Activated naive CD4-positive, alpha-beta T cell treated with anti-CD3 and anti-CD28 coated beads, Interleukin-2, amount 50 U/mL, for 16 hours (primary cell): Measurements from ENCODE around the gene MPDZ.

ENCODE experiments used
- DNase-seq: peaks from one replicate; pipeline ENCODE4 v3.0.0-alpha.2; 2020

The MPDZ gene, protein sequence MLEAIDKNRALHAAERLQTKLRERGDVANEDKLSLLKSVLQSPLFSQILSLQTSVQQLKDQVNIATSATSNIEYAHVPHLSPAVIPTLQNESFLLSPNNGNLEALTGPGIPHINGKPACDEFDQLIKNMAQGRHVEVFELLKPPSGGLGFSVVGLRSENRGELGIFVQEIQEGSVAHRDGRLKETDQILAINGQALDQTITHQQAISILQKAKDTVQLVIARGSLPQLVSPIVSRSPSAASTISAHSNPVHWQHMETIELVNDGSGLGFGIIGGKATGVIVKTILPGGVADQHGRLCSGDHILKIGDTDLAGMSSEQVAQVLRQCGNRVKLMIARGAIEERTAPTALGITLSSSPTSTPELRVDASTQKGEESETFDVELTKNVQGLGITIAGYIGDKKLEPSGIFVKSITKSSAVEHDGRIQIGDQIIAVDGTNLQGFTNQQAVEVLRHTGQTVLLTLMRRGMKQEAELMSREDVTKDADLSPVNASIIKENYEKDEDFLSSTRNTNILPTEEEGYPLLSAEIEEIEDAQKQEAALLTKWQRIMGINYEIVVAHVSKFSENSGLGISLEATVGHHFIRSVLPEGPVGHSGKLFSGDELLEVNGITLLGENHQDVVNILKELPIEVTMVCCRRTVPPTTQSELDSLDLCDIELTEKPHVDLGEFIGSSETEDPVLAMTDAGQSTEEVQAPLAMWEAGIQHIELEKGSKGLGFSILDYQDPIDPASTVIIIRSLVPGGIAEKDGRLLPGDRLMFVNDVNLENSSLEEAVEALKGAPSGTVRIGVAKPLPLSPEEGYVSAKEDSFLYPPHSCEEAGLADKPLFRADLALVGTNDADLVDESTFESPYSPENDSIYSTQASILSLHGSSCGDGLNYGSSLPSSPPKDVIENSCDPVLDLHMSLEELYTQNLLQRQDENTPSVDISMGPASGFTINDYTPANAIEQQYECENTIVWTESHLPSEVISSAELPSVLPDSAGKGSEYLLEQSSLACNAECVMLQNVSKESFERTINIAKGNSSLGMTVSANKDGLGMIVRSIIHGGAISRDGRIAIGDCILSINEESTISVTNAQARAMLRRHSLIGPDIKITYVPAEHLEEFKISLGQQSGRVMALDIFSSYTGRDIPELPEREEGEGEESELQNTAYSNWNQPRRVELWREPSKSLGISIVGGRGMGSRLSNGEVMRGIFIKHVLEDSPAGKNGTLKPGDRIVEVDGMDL (N-terminal part only)

DNA sequence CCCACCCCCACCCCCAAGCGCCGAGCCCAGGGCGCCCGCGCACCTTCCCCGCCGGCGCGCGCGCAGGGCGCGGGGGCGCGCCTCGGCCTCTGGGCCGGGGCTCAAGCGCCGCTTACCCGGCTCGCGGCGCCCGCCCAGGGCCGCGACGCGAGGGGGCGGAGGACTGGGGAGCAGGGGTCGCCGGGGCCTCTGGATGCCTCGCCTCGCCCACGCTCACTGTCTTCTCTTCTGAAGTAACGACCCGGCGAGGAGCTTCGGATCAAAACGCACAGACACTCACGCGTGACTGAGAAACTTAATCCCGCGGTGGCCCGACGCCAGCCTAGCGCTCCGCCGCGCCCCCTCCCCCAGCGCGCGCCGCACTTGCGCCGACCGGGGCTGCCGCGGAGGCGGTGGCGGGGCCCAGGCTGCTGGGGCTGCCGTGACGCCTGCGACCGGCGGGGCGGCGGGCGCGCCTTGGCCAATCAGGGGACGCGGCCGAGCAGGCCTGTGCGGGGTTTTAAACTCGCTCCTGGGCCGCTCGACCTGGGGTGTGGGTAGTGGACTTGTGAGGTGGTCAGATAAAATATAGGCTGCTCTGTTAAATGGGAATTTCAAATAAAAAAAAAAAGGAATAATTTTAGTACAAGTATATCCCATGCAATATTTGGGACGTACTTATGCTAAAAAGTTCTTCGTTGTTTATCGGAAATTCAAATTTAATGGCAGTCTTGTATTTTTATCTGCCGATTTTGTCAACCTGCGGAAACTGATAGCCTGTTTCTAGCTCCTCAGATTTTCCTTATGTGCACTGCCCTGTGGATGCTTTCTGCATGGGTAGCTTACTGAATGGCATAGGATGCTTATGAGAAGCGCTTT lies at the start of gene MPDZ:
Gene MPDZ, minus strand, starts transcription at position 409 of the 858 bp plus-strand sequence. CDS start 29,377 bp downstream, outside the sequence.
- DNase-seq = no peak

DNA sequence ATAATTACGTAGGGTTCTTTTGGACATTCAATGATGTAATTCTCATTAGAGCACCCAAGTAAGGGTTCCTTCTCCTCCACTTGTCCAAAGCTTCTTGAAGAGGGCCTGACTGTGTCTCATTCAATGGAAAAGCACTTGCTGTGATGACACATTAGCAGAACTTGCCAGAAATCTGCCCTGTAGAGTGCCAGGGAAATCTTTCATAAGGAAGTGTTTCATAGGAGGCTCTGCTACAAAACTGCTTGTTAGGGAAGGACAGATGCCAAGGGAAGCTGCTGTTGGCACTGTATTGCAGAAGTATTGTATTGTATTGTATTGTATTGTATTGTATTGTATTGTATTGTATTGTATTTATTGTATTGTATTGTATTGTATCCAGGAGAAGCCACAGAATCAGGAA lies 45.5 kb upstream of the MPDZ start:
- DNase-seq = no peak

DNA sequence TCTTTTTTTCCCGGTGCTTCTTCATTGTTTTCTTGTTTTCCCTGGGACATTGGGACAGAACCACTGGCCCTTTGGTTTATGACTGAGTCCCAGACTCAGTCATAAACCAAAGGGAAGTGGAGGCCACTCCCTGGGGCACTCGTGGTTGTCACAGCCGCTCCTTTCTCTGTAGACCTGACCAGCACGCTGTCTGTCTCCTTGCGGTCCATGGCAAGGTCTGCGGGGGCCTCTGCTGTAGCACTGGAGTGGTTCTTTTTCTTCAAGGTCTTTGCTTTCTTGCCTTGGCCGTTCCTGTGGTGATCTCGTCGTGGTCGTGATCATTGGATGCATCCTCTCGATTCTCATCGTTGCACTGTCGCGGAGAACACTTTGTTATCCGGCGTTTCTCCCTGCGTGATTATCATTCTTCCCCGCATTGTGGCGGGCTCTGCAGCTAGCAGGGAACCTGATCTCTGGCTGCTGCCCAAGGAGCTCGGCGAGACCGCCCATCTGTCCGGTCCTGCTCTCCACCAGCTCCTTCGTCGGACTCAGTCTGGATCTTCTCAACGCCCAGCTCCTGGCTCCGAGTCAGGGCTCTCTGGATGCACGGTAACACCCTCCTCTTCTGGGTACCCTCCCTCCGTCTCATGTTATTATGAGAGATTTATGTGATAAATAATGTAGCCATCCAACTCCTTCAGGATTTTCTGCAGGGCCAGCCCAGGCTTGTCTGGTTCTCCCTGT lies 43.5 kb upstream of the MPDZ start:
- DNase-seq = no peak

DNA sequence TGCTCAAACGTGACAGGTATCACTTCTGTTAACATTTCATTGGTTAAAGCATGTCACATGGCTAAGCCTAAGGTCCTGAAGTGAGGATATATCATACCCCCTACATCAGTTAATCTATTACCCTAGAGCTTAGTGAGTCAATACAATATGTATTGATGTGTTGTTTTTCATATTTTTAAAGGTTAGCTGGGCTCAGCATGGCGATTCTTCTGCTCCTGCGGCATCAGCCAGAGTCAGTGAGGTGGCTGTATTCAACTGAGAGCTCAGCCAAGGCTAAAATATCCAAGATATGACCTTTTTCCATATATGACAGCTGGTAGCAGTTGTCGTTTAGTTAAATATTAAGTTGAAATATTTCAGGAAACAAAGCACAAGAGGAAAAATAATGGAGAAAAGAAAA lies 38.5 kb upstream of the MPDZ start:
- DNase-seq = no peak

DNA sequence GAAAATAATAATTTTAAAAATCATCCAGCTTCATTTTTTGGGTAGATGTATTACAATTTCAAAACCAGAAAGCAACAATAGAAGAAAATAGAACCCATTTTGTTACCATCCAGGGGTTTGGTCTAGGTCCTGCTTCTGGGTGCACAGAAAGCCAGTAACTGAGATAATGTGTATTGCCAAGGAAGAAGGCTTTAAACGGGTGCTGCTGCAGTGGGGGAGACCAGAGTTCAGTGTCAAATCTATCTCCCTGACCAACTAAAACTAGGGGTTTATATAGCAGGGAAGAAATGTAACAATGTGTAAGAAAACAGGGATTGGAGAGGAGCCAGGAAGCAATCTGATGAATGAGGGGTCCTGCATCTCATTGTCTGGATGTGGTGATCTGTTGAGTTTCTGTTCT lies 17.5 kb upstream of the MPDZ start:
- no peak for DNase-seq

DNA sequence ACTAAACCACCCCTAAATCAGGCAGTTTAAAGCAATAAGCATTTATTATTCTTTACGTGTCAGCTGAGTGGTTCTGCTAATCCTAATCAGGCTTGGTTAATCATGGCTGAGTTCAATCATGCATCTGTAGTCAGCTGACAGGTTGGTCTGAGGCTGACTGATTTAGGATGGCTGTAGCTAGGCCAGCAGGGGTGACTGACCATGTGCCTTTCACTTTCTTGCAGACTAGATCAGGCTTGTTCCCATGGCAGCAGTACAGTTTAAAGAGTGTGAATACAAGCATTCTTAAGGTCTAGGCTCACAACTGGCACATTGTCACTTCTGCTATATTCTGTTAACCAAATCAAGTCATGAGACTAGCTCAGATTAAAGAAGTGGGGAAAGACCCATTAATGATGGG lies 16.1 kb upstream of the MPDZ start:
- DNase-seq = no peak

DNA sequence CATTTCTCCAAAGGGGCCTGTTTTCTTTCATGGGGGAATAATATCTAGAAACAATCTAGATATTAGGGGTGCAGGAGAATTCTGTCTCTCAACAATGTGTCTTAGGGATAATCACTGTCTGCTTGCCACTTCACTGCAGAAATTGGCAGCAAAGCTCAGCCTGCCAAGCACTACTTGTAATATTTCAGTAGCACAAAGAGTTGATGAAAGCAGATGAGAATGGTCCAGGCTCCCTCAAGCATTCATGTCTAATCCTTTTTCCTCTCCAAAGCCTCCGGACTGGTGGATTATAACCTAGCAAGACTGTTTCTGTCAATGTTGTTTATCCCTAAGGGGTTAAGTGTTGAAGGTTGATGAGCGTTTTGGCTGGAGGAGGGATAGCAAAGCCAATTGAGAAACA lies 13.3 kb upstream of the MPDZ start:
- no peak for DNase-seq

DNA sequence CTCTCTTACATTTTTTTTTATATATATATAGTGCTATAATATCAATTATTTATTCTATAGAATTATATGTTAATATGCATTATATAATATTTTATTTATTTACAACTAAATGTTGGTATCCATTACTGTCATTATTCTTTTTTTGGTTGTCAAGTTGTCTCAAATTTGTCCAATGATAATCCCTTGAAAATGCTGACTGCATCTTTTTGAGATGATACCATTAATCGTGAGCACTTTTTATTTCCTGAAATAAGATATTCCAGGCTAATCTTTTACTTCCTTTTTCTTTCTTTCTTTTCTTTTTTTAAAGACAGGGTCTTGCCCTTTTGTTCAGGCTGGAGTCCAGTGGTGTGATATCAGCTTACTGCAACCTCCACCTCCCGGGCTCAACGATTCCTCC lies 12.7 kb upstream of the MPDZ start:
- DNase-seq = no peak

DNA sequence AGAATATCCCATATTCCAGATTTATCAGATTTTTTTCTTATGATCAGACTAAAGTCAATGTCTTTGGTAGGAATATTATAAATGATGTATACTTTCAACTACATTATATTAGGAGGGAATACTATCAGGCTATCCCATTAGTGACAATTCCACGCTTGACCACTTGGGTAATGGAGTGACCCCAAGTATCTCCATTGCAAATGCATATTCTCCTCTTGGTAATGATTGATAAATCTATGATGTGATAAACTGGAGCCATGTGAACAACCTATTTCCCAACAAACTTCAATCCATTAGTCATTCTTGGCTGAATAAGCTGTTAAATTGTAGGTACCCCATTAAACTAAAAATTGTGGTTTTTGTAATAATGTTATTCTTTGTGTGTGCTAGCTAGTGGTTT lies 12.2 kb upstream of the MPDZ start:
- DNase-seq = no peak

DNA sequence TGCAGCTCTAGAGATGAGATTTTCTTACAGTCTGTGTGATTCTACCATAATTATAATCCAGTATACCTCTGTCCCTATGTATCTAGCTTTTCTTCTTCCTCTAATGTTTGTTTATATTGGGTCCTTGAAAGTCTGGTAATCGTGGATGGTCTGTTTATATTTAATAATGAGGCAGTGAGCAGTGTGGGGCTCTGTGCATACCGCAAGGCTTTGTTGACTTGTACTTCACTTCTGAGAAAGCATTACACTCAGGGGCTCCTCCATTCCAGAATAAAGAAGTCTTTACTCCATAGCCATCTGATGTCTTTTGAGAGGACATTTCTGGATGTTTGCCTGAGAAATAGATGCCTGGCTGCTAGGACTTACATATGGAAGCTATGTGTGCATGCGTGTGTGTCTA lies 4.5 kb upstream of the MPDZ start:
- DNase-seq = no peak

DNA sequence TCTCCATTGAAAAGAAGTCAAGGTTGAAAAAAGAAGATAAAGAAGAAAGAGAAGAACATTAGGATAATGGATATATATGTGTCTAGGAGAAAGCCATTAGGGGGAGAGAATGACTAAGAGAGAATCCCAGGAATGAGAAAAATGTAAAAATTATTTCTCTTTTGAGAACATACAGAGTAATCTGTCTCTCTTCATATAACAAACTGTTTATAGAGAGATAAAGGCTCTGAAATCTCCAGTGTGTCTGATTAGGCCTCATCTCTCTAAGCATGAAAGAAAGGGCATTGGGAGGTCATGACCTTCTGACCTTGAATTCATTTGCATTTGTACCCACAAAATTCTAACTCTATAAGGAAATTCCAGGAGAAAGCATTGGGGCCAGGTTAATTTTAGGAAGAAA lies 3.5 kb upstream of the MPDZ start:
- DNase-seq = no peak

DNA sequence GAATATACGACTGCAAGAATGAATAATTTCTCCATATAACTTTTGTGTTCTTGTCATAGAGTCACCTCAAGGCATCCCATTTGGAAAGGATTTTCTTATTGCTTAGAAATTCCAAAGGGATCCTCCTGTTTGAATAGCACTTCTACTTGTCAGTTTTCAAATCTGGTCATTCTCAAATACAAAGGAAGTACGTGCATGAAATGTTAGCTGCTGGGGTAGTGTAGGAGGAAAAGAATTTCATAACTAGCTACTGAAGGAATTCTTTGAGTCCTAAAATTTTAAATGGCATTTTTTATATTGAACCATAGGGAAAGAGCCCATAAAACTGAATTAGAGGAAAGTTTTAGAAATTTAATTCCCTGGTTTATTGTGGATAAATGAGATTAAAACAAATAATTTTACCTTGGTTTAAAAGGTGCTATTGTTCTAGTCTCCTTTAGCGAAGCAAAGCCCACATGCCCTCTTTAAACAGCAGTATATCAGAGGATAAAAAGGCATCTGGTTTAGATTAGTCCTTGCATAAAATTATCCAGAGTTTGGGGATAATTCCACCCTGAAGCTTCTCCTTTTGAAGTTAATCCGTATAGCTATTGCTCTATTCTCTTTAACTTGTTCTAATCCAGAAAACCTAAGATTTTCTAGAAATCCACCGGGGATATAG lies 2.0 kb upstream of the MPDZ start:
- no peak for DNase-seq

DNA sequence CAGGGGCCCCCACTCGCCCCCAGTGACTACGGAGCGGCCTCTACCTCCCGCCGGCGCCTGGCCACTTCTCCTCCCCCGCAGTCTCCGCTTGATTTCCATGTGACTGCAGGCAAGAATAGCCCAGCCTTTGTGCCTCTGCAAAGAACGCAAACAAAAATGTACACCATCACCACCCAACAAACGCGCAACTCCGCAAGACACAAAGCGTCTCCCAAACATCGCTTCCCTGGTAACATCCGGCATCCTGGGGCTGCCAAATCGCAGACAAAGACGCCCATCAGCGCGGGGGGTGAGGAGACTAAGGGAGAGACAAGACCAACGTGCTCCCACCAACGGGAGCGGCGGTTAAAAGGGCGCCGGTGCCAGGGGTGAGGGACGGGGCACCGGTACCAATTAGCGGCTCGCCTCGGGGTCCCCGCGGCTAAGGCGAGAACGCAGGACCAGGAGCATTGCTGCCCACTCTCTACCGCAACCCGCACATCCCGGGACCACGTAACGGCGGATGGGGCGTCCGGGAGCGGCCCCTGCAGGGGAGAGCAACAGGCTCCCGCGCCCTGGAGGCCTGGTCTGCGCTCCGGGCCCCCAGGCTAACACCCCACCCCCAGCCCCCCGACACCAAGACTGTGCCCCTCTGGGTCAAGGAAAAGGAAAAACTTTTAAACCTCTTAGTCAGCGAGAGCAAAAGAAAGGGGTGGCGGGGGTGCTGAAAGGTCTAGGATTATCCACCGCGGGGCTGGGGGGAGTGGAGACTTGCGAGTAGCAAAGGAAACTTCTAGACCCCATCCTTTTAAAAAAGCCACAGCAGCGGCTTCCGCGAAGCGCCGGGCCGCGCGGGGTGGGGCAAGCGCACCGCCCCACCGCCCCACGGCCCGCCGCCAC lies 885 bp downstream of the MPDZ start:
- DNase-seq = no peak

DNA sequence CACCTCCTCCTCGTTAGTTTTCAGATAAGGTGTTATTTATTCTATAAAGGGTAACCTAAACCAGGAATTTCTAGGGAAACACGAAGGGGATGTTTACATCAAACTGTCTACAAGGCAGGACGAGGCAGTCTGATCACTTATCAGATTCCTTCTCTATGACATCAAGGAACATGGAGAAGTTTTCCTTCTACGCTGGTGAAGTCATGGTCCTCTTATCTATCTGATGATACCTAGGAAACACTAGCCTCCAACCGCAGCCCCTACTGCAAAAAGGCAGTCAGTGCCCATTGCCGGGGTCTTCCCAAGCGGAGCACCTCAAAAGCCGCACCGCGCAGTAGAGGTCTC lies 1.5 kb downstream of the MPDZ start:
- DNase-seq = no peak

DNA sequence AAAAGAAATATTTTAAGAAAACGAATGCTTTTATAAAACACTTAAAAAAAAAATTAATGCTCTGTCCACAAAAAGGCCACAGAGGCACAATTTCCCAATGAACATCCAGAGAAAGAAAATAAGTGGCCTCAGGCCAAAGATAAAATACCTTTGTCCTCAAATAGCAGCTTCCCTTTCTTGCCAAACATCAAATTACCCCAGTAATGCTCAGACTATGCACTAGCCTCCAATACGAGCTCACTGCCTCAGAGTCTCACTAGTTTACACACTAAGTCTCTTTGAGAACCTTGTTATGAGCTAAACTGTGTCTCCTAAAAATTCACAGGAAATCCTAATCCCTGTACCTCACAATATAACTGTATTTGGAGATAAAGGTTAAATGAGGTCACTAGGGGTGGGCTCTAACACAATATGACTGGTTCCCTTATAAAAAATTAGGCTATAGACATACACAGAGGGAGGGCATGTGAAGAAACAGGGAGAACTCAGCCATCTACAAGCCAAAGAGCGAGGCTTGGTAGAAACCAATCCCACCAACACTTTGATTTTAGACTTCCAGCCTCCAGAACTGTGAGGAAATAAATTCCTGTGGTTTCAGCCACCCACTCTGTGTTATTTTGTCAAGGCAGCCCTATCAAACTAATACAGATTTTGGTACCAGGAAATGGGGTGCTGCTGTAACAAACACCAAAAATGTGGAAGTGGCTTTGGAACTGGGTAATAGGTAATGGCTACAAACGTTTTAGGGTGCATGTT lies 4.4 kb downstream of the MPDZ start:
- no peak for DNase-seq

DNA sequence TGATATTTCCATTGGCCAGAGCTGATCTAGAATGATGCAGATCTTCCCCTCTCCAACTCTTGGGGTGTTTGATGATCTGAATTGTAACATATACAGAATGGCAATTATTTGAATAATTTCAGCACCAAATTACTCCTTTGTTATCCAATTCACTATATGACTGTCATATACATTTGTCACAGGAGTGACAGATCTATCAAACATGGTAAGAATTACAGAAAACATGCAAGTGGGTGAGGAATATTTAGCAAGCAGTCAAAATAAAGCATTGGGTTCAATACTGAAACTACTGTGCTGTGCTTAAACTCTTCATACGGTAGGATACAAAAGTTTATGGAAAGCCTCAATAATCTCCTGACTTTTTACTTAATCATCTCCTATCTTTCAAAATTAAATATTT lies 8.8 kb downstream of the MPDZ start:
- no peak for DNase-seq

DNA sequence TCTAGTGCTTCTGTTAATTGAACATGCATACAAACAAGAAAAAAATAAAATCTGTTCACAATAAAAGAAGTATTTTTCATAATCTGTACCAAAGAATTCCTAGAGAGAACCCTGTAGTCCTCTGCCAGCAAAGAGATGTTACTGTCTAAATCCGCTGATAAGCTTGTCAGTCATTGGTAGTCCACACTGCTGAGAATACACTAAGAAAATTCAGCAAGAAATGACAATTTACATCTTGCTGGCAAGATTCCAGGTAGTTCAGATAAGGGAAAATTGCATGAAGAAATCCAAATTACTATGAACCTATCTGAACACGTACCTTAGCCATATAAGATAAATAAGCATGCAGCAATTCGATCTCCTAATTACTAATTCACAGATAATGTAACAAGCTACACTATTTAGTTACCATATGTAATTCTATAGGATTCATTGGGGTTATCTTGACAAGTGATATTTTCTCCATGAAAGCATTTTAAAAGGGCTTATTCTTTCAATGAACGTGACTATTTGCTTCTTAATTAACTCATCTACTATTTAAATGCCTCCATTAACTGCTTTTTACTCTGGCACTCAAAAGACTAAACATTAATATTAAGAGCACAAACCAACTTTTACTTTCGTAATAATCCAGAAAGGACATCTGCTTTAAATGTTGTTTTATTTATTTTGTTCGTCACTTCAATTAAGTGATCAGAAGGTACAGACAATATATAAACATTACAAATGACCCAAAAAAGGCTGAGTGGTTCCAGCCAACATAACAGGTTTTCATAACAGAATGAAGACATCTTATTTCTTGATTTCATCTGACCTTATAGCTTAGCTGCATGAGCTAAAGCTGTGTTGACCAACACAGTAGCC lies 9.7 kb downstream of the MPDZ start:
- DNase-seq = no peak

DNA sequence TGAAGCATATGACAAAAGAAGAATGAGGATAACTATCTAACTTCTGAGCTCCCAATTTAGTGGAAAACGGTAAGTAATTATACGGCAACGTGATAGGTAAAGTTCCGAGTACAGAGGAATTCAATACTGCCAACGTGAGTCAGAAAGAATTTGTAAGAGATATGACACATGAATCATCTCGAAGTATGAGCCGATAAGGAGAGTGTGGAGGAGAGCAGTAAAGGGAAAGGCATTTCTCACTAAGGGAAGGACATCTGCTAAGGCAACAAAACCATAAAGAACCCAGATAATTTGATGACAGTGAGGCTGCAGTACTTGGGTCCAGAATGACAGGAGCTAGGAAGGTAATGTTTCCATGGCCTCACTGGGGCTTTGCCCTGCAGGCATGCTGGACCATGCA lies 11.0 kb downstream of the MPDZ start:
- DNase-seq = no peak

DNA sequence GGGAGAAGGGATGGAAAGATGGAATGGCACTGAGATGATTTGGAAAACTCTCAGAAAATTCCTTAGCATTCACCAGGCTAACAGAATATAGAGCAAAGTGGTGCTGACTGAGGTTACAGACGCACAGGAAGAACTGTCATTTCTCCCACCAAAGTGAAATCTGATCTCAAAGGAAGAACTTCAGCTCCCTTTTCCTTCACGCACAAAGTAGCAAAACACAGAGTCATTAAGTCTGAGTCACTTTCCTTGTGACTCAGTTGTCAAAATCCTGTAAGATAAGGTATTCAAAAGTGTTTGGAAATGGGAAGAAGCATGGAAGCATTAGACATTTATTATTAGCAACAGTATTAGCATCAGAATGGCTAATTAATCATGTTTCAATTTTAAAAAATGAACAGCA lies 11.7 kb downstream of the MPDZ start:
- DNase-seq = no peak
